AG04450 (cell line): Measurements from ENCODE around the gene GRIN3A. TPM values are rescaled to one million over a fixed set of nuclear protein-coding genes. Genes with fewer than 3 reads are reported as not detected.

ENCODE experiments used
- CTCF ChIA-PET: fragments of 300-600, 350-600 bp; formaldehyde crosslinking; extraction: SDS; loops from one replicate; lab custom pipeline; 2022; ENCODE audit warnings: antibody characterized with exemption, inconsistent platforms; lab: Charles Lee
- POLR2A ChIA-PET: fragments of 350-600 bp; formaldehyde crosslinking; extraction: SDS; loops from one replicate; lab custom pipeline; 2021; ENCODE audit warnings: antibody characterized with exemption, inconsistent platforms; lab: Yijun Ruan, JAX
- DNase-seq: peaks from one replicate; pipeline ENCODE4 v3.0.0-alpha.2; 2011; ENCODE audit warnings: low read depth, low spot score
- H3K27ac ChIP-seq: one replicate; pipeline ENCODE4 v1.5.1; 2012; ENCODE audit warnings: low read depth, low read length, control low read depth
- H3K27me3 ChIP-seq: one replicate; pipeline ENCODE4 v1.6.0; 2012; ENCODE audit warnings: low read length; ENCODE audit not compliant: control insufficient read depth, insufficient read depth
- H3K4me3 ChIP-seq: 2 replicates; pipeline ENCODE4 v1.5.1; 2011; ENCODE audit warnings: mild to moderate bottlenecking, low read depth, low read length, control low read depth
- H3K9me3 ChIP-seq: 2 replicates; pipeline ENCODE4 v1.5.1; 2012; ENCODE audit warnings: low read length; ENCODE audit not compliant: control insufficient read depth, insufficient read depth
- CTCF ChIP-seq: IDR thresholded peaks from 2 replicates; pipeline ENCODE4 v1.5.1; 2011; ENCODE audit warnings: low read depth, low read length, control low read depth, inconsistent platforms
- polyA plus RNA-seq: library from polyadenylated mRNA; depleted of rRNA; stranded (reverse); fragments of >200 nt; gene quantifications from 2 replicates; pipeline ENCODE4 v1.2.3, GENCODE V29; 2011

GRIN3A gene
- polyA plus RNA-seq, 1 experiment = not detected

GRCh38 chr9:101569741-101570501 lies 168.5 kb downstream of the GRIN3A start:
- no peak for TF ChIP-seq CTCF
- Histone ChIP-seq H3K27ac (no peak overlapping the region), H3K9me3 (no peaks in the 10 kb centered on the region), H3K27me3 (no peaks in the 10 kb centered on the region), H3K4me3 (no peak overlapping the region)
- no peak for DNase-seq
- ChIA-PET POLR2A (no interaction called here), CTCF (interaction anchor here (0.6 to 1.9 kb wide), 3 partner anchors 111 to 133 kb away, joined by 3 to 4 read pairs (median 4); no protein-coding TSS in a partner anchor)

- Histone ChIP-seq H3K27ac (no peak overlapping the region), H3K27me3 (no peaks in the 10 kb centered on the region), H3K4me3 (no peak overlapping the region), H3K9me3 (no peaks in the 10 kb centered on the region)
- POLR2A ChIA-PET = no interaction called here
- CTCF ChIA-PET = interaction anchor here (0.8 to 4.8 kb wide), 10 partner anchors 9 to 122 kb away, joined by 3 to 42 read pairs (median 5); no protein-coding TSS in a partner anchor
- DNase-seq = no peak
- no peak for TF ChIP-seq CTCF
Measured at GRCh38 chr9:101567725-101568350, 170.6 kb downstream of the GRIN3A start.

DNA sequence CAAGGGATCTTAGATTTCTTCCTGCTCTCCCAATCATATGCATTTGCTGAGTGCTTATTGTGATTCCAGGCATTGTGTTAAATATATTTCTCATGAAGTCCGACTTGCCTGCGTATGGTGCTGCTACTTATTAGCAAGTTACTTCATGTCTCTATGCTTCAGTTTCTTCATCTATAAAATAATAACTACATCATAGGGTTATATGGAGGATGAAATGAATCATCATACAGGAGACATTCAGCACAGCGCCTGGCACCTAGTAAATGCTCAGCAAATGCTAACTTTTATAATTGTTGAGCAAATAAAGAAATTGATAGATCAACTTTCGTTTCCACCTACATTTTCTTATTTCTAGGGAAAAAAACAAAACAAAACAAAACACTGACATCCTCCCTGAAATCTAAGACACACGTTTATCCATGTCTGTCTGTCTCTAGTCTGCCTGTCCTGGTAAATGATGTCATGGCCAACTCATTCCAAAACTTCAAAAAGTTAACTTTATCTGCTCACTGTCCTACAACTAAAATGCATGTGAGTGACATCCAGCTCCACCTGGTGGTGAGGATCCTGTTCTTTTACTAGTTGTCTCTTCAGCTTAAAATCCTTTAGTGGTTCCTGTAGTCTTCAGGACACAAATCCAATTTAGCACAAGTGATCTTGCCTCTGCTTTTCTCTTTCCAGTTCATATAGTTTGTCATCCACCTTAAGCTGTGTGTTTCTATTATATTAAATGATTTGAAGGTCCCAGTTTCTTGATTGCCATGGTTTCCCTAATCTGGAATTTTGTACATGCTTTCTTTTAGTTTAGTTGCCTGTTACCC lies 171.3 kb downstream of the GRIN3A start:
- ChIA-PET POLR2A (no interaction called here), CTCF (interaction anchor here (0.8 to 4.8 kb wide), 10 partner anchors 10 to 121 kb away, joined by 3 to 42 read pairs (median 5); no protein-coding TSS in a partner anchor)
- Histone ChIP-seq H3K4me3 (no peak overlapping the region), H3K9me3 (no peaks in the 10 kb centered on the region), H3K27ac (no peak overlapping the region), H3K27me3 (no peaks in the 10 kb centered on the region)
- DNase-seq = no peak
- peak; percentile 68 for TF ChIP-seq CTCF

DNA sequence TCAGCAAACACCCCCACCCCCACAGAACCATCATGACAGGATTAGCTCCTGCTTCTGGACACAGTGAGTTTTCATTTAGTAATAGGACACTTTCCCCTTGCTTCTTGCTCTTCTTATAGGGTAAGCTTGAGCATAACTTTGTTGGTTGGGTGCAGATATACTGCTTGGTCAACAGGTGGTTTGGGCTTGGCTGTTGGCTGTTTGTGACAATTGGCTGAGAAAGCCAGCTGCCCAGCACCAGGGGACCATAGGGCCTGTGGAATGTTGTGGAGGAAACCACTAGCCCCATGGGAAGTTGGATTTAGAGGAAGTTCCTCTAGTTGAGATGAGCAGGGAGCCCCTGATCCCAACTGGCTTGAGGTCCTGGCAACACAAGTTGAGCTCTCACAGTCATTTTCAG lies 174.2 kb downstream of the GRIN3A start:
- no peaks in the 10 kb centered on the region for H3K27me3 ChIP-seq
- ChIA-PET POLR2A (no interaction called here), CTCF (interaction anchor here (1.9 kb wide), 1 partner anchor 105 kb away, joined by 7 read pairs; no protein-coding TSS in a partner anchor)
- H3K9me3 ChIP-seq = no peaks in the 10 kb centered on the region
- DNase-seq = no peak
- TF ChIP-seq CTCF = no peak
- no peak overlapping the region for H3K27ac ChIP-seq
- no peak overlapping the region for H3K4me3 ChIP-seq
